K562 (cell line): ENCODE data around the gene SERPINE1. TPM values are rescaled to one million over a fixed set of nuclear protein-coding genes. Genes with fewer than 3 reads are reported as not detected.

Experiments
- CLOCK ChIP-seq: fragments of 250-450 bp; sonication (Bioruptor Pico); IDR thresholded peaks from 2 replicates; pipeline ENCODE4 v1.4.0; 2020; ENCODE audit warnings: mild to moderate bottlenecking, moderate library complexity, borderline replicate concordance
- CTBP1 ChIP-seq: fragments of 450-650 bp; IDR thresholded peaks from 2 replicates; pipeline ENCODE4 v1.6.1; 2016; ENCODE audit warnings: borderline replicate concordance
- FIP1L1 ChIP-seq: fragments of 200-400 bp; formaldehyde crosslinking; IDR thresholded peaks from 2 replicates; pipeline ENCODE4 v1.6.1; 2018; ENCODE audit warnings: mild to moderate bottlenecking, low read depth, low read length; ENCODE audit not compliant: poor library complexity, severe bottlenecking
- GATAD2B ChIP-seq: fragments of 450-650 bp; IDR thresholded peaks from 2 replicates; pipeline ENCODE4 v1.6.1; 2017; ENCODE audit warnings: mild to moderate bottlenecking, borderline replicate concordance
- ILK ChIP-seq: fragments of 450-650 bp; IDR thresholded peaks from 2 replicates; pipeline ENCODE4 v1.6.1; 2016; ENCODE audit warnings: missing genetic modification characterization, low read depth, mild to moderate bottlenecking, missing compliant biosample characterization, moderate library complexity, borderline replicate concordance
- JUNB ChIP-seq: fragments of 450-650 bp; formaldehyde crosslinking; conservative IDR thresholded peaks from 2 replicates; pipeline ENCODE4 v1.4.0; 2020; ENCODE audit warnings: mild to moderate bottlenecking
- MCM3 ChIP-seq: fragments of 450-650 bp; IDR thresholded peaks from 2 replicates; pipeline ENCODE4 v1.6.1; 2016
- MCM7 ChIP-seq, 2 experiments: fragments of 450-650 bp; IDR thresholded peaks; 2 replicates each; pipeline ENCODE4 v1.6.1; 2016 to 2018
- MLX ChIP-seq, 2 experiments: fragments of 450-650 bp in 1 of 2; sonication (generic) in 1 of 2; formaldehyde crosslinking; conservative IDR thresholded peaks; 2 replicates each; pipeline versions ENCODE4 v1.4.0 to v1.8.1; 2020 to 2022; ENCODE audit warnings: mild to moderate bottlenecking in 1 of 2, missing genetic modification reagents in 1 of 2
- NONO ChIP-seq, 2 experiments: fragments of 200-400 bp in 1 of 2; fragments of 450-650 bp in 1 of 2; formaldehyde crosslinking in 1 of 2; IDR thresholded peaks; 2 replicates each; pipeline ENCODE4 v1.6.1; 2017; ENCODE audit warnings: low read depth in 2 of 2, mild to moderate bottlenecking in 2 of 2, moderate library complexity in 2 of 2, low read length in 1 of 2
- PHB2 ChIP-seq: fragments of 450-650 bp; IDR thresholded peaks from 2 replicates; pipeline ENCODE4 v1.6.1; 2017; ENCODE audit warnings: low read depth
- RBFOX2 ChIP-seq: fragments of 200-400 bp; formaldehyde crosslinking; IDR thresholded peaks from 2 replicates; pipeline ENCODE4 v1.6.1; 2017; ENCODE audit warnings: low read depth, mild to moderate bottlenecking, low read length, moderate library complexity
- SAP30 ChIP-seq: fragments of 200-600 bp; sonication (generic); IDR thresholded peaks from 2 replicates; pipeline ENCODE4 v1.6.1; 2012; ENCODE audit warnings: borderline replicate concordance, low read depth, mild to moderate bottlenecking, moderate library complexity, low read length, control low read depth, inconsistent platforms; ENCODE audit not compliant: insufficient read depth, poor library complexity, severe bottlenecking
- U2AF1 ChIP-seq: fragments of 200-400 bp; formaldehyde crosslinking; optimal IDR thresholded peaks from 2 replicates; pipeline ENCODE3; 2017; ENCODE audit warnings: mild to moderate bottlenecking, low read depth, low read length, moderate library complexity
- ZBTB7A ChIP-seq: IDR thresholded peaks from 2 replicates; pipeline ENCODE4 v1.6.1; 2011; ENCODE audit warnings: low read depth, mild to moderate bottlenecking, low read length, moderate library complexity, borderline replicate concordance; ENCODE audit not compliant: control insufficient read depth
- ZMIZ1 ChIP-seq, 2 experiments: fragments of 150-350 bp in 1 of 2; IDR thresholded peaks; 2 replicates each; pipeline ENCODE4 v1.6.1; 2012 to 2016; ENCODE audit warnings: low read depth in 2 of 2, low read length in 2 of 2, mild to moderate bottlenecking in 1 of 2, moderate library complexity in 1 of 2
- ZNF707 ChIP-seq: fragments of 250-450 bp; sonication (Bioruptor Pico); conservative IDR thresholded peaks from 2 replicates; pipeline ENCODE4 v1.8.0; 2022; ENCODE audit warnings: inconsistent platforms, mild to moderate bottlenecking, moderate library complexity
- polyA plus RNA-seq, 8 experiments: library from polyadenylated mRNA; depleted of rRNA in 4 of 8; stranded (reverse) in 5 of 8; unstranded in 3 of 8; fragments of >200 nt; fragmentation: Nextera tagmentation in 2 of 8; fragmentation: Illumina TruSeq in 1 of 8; extraction: Ambion mirVana in 2 of 8; extraction: Trizol in 1 of 8; gene quantifications; 2 replicates each; pipeline versions ENCODE4 v1.2.1 to v1.2.3, GENCODE V29; 2011 to 2014; ENCODE audit warnings: inconsistent platforms in 1 of 8, missing spikeins in 1 of 8
- total RNA-seq, 7 experiments: library from RNA; depleted of rRNA in 6 of 7; stranded (reverse); fragments of >200 nt in 6 of 7; fragmentation: Illumina TruSeq in 2 of 7; extraction: Trizol in 2 of 7; gene quantifications; 2 replicates each; pipeline versions ENCODE4 v1.2.1 to v1.2.3, GENCODE V29; 2011 to 2021; ENCODE audit warnings: low replicate concordance in 1 of 7
- TF ChIP-seq, protein P1 (sequence below): fragments of 250-450 bp; sonication (Bioruptor Pico); IDR thresholded peaks from 2 replicates; pipeline ENCODE4 v1.8.0; 2022; ENCODE audit warnings: inconsistent platforms

SERPINE1 gene
- total and polyA plus RNA-seq, 9 of the 15 experiments (the other 6 are each of a cell fraction or from before 2014, with no cell fraction given): 0.22 to 4.8 (median 0.91) TPM

DNA sequence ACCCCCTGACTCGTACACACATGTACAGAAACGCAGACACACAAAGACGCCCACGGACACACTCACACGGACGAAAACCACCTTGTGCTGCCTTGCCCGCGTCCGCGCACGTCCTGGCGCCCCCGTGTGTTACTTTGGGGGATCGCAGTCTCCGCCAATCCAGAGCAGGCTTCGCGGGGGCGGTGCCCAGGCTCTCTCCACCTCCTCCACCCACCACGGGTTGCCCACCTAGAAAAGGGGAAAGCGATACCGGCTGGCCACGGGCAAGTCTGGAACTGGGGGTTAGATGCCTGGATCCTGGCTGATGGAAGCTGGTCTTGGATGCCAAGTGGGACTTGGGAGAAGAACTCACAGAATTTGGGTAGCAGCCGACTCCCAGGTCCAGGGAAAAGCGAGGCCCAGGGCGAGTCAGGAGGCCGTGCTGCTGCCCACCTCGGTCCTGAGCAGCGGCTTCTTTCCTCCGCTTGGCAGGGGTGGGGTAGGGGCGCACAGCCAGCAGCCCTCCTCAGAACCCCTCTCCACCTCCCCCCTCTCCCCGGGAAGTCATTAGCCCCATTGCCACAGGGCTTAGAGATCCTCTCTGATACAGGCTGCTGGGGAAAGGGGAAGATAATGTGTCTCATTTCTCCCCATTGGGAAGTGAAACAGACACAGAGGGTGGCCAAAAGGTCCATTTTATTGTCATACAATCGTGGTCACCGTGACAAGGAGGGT is 43.1 kb downstream of the SERPINE1 start (continued):
- TF ChIP-seq FIP1L1: no peak
- 0 out of 2 replicates have a peak, but pooled peaks have one; percentile 38 for TF ChIP-seq RBFOX2
- no peak for TF ChIP-seq NONO (IDR thresholded peaks at IDR 0.05; ENCODE audit: low read depth in 2 of 2, low read length in 1 of 2)
- peak; percentile 67; the same call in 1 of the 2 replicates for TF ChIP-seq CTBP1
- no peak for TF ChIP-seq U2AF1
- TF ChIP-seq GATAD2B: no peak; the same call in 1 of the 2 replicates
- no peak for TF ChIP-seq SAP30
- TF ChIP-seq, protein P1, sequence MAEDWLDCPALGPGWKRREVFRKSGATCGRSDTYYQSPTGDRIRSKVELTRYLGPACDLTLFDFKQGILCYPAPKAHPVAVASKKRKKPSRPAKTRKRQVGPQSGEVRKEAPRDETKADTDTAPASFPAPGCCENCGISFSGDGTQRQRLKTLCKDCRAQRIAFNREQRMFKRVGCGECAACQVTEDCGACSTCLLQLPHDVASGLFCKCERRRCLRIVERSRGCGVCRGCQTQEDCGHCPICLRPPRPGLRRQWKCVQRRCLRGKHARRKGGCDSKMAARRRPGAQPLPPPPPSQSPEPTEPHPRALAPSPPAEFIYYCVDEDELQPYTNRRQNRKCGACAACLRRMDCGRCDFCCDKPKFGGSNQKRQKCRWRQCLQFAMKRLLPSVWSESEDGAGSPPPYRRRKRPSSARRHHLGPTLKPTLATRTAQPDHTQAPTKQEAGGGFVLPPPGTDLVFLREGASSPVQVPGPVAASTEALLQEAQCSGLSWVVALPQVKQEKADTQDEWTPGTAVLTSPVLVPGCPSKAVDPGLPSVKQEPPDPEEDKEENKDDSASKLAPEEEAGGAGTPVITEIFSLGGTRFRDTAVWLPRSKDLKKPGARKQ: no peak
- TF ChIP-seq MCM3: no peak
- no peak for TF ChIP-seq CLOCK (CRISPR knock-in tag)
- TF ChIP-seq MCM7 (IDR thresholded peaks at IDR 0.05): no peak
- no peak for TF ChIP-seq ZNF707 (CRISPR knock-in tag)
- TF ChIP-seq MLX (CRISPR knock-in tag; conservative IDR thresholded peaks at IDR 0.05): no peak
- TF ChIP-seq ILK (tag): no peak
- TF ChIP-seq PHB2: no peak
- TF ChIP-seq ZMIZ1 (IDR thresholded peaks at IDR 0.05; ENCODE audit: low read depth in 2 of 2, low read length in 2 of 2): no peak; a peak in 1 of 4 replicates
- TF ChIP-seq ZBTB7A: no peak
- TF ChIP-seq JUNB (CRISPR knock-in tag): no peak
